ENCODE measurements around the gene EP400.

GRCh38 chr12:132003846-132004245, 54.1 kb downstream of the EP400 start:
- TF ChIP-seq EP300 (IDR thresholded peaks at IDR 0.05) (no peak), CTCF (IDR thresholded peaks at IDR 0.05) (no peak), POLR2A (IDR thresholded peaks at IDR 0.05) (no peak)
